Measurements from ENCODE around the gene CCDC107.

The CCDC107 gene

DNA sequence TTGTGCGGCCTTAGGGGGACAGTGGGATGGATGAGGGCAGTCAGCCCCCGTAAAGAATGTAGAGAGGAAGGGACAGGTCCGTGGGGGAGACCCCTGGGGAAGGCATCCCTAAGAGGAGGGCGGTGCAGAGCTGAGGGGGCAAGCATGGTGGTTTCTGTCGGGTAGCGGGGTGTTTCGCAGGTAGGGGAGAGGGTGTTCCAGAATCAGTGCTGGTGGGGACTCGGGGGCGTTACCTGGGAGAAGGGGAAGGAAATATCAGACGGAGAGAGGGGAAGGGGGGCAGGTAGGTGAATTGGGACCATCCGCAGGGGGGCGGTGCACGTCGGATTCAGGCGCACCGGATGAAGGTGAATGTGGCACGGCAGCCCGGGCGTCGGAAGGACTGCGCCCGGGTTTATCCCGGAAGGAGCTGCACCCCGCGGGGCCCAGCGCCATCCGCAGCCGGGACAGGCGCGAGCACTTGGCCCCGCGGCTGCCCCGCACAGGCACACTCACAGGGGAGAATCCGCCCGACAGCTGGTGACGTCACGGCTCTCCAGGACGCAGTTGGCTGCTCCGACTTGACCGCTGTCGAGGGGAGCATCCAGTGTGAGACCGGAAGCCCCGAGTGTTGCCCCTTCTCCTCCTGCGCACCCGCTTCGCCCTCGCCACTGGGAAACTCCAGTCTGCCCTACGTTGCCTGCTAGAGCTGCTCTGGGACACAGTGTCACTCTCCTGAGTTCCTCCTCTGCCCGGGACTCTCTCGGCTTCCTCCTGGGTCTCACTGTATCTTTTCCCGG is 41.2 kb upstream of the CCDC107 start:
- no peak for DNase-seq (ENCODE audit: extremely low read depth, low read depth)
- TF ChIP-seq, protein P1, sequence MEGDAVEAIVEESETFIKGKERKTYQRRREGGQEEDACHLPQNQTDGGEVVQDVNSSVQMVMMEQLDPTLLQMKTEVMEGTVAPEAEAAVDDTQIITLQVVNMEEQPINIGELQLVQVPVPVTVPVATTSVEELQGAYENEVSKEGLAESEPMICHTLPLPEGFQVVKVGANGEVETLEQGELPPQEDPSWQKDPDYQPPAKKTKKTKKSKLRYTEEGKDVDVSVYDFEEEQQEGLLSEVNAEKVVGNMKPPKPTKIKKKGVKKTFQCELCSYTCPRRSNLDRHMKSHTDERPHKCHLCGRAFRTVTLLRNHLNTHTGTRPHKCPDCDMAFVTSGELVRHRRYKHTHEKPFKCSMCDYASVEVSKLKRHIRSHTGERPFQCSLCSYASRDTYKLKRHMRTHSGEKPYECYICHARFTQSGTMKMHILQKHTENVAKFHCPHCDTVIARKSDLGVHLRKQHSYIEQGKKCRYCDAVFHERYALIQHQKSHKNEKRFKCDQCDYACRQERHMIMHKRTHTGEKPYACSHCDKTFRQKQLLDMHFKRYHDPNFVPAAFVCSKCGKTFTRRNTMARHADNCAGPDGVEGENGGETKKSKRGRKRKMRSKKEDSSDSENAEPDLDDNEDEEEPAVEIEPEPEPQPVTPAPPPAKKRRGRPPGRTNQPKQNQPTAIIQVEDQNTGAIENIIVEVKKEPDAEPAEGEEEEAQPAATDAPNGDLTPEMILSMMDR (IDR thresholded peaks at IDR 0.05; ENCODE audit: low read depth, low read length) = peak; percentile 1; the same call in 1 of the 2 replicates

- TF ChIP-seq, protein P1 (IDR thresholded peaks at IDR 0.05; ENCODE audit: low read depth, low read length) = no peak
- no peak for DNase-seq (ENCODE audit: extremely low read depth, low read depth)
These were observed 40.5 kb upstream of the CCDC107 start for GRCh38 chr9:35617548-35617947.

GRCh38 chr9:35618325-35618727 is 39.8 kb upstream of the CCDC107 start, which contains the start of gene CD72:
TSS of gene CD72 (minus strand) at chr9:35618413. CDS start at chr9:35618303, 110 bp downstream.
- TF ChIP-seq, protein P1 (IDR thresholded peaks at IDR 0.05; ENCODE audit: low read depth, low read length) = no peak
- no peak for DNase-seq (ENCODE audit: extremely low read depth, low read depth)

GRCh38 chr9:35618854-35619799 is 39.0 kb upstream of the CCDC107 start:
- TF ChIP-seq, protein P1 (IDR thresholded peaks at IDR 0.05; ENCODE audit: low read depth, low read length) = no peak
- no peak for DNase-seq (ENCODE audit: extremely low read depth, low read depth)

DNA sequence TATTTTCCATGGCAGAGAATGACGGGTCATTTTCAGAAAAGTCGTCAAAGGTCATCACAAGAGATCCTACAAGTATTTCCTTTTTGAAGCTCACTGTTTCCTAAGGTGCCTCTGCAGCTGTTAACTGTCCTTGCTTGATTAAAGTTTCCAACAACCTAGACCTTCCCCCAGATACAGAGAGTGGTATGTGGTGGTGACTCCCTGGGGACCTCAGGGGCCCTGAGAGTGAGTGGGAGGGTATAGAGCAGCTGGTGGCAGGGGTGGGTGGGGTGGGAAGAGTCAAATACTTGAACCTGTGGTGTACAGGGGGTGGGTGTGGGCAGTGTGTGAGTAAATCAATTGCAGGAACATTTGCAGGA is 38.3 kb upstream of the CCDC107 start:
- TF ChIP-seq, protein P1 (IDR thresholded peaks at IDR 0.05; ENCODE audit: low read depth, low read length) = no peak
- DNase-seq (ENCODE audit: extremely low read depth, low read depth) = no peak

GRCh38 chr9:35627575-35627974 is 30.5 kb upstream of the CCDC107 start:
- TF ChIP-seq, protein P1 (IDR thresholded peaks at IDR 0.05; ENCODE audit: low read depth, low read length) = no peak
- DNase-seq (ENCODE audit: extremely low read depth, low read depth) = no peak

Data from AG09319 (cell line).